K562 treated with DMSO at 1 percent for 48 hours (cell line): ENCODE results near the gene ARL10. TPM values are rescaled to one million over a fixed set of nuclear protein-coding genes. Genes with fewer than 3 reads are reported as not detected.

Source experiments
- total RNA-seq: library from RNA; unstranded; fragments of 300-600 nt; gene quantifications from 2 replicates; pipeline ENCODE4 v1.2.3, GENCODE V29; 2022; ENCODE audit warnings: low replicate concordance; ENCODE audit errors: extremely low read depth

The ARL10 gene
- total RNA-seq: not detected in 2 replicates

GRCh38 chr5:176365351-176366231, at the start of gene ARL10:
ARL10 (plus strand) TSS chr5:176365487; CDS start chr5:176365564, 77 bp downstream.

GRCh38 chr5:176361437-176362232, 3.7 kb upstream of the ARL10 start, which contains the start of gene KIAA1191:
KIAA1191 (minus strand) TSS chr5:176361764; CDS start chr5:176359508, 2,256 bp downstream.

GRCh38 chr5:176388444-176389134, 23.3 kb downstream of the ARL10 start, which contains the start of the genes HIGD2A and NOP16:
HIGD2A (plus strand) TSS chr5:176388751; CDS start chr5:176388820, 69 bp downstream.
NOP16 (minus strand) TSS chr5:176388598; CDS start chr5:176388539, 59 bp downstream.

GRCh38 chr5:176415952-176416924, 51.0 kb downstream of the ARL10 start, which contains the start of gene CLTB:
CLTB (minus strand) TSS chr5:176416539; CDS start chr5:176416363, 176 bp downstream.

Other genes starting within 250 kb of the ARL10 start
- not detected in 2 replicates for gene SIMC1, start 127.1 kb upstream of the ARL10 start, total RNA-seq
- 141 TPM in 1 of 2 replicates, not detected in the other for gene KIAA1191, start 3.7 kb upstream of the ARL10 start, total RNA-seq
- not detected in 2 replicates for gene NOP16, start 23.1 kb downstream of the ARL10 start, total RNA-seq
- not detected in 2 replicates for gene HIGD2A, start 23.3 kb downstream of the ARL10 start, total RNA-seq
- gene CLTB, start 51.1 kb downstream of the ARL10 start, total RNA-seq: not detected in 2 replicates
- not detected in 2 replicates for gene FAF2, start 82.9 kb downstream of the ARL10 start, total RNA-seq
- gene RNF44, start 171.9 kb downstream of the ARL10 start, total RNA-seq: not detected in 2 replicates
- gene CDHR2, start 183.9 kb downstream of the ARL10 start, total RNA-seq: not detected in 2 replicates
- not detected in 2 replicates for gene GPRIN1, start 244.7 kb downstream of the ARL10 start, total RNA-seq